Measurements from ENCODE around the gene PLA2G3.

PLA2G3 gene

GRCh38 chr22:31106731-31107177 lies 33.6 kb downstream of the PLA2G3 start:
- TF ChIP-seq CTCF (IDR thresholded peaks at IDR 0.05) = no peak

GRCh38 chr22:31106001-31106571 lies 34.2 kb downstream of the PLA2G3 start:
- no peak for TF ChIP-seq CTCF (IDR thresholded peaks at IDR 0.05)

GRCh38 chr22:31105282-31105929 lies 34.9 kb downstream of the PLA2G3 start:
- TF ChIP-seq CTCF (IDR thresholded peaks at IDR 0.05) = no peak

- no peak for TF ChIP-seq CTCF (IDR thresholded peaks at IDR 0.05)
These were observed 35.4 kb downstream of the PLA2G3 start for GRCh38 chr22:31104869-31105268.

- no peak for TF ChIP-seq CTCF (IDR thresholded peaks at IDR 0.05)
These were observed 36.2 kb downstream of the PLA2G3 start for GRCh38 chr22:31103899-31104694.

GRCh38 chr22:31103111-31103510 lies 37.2 kb downstream of the PLA2G3 start:
- no peak for TF ChIP-seq CTCF (IDR thresholded peaks at IDR 0.05)

- no peak for TF ChIP-seq CTCF (IDR thresholded peaks at IDR 0.05)
These were observed 37.7 kb downstream of the PLA2G3 start for GRCh38 chr22:31102441-31103081.

All from LNCAP (cell line).